ENCODE measurements around the gene ZSCAN9.

Gene ZSCAN9

DNA sequence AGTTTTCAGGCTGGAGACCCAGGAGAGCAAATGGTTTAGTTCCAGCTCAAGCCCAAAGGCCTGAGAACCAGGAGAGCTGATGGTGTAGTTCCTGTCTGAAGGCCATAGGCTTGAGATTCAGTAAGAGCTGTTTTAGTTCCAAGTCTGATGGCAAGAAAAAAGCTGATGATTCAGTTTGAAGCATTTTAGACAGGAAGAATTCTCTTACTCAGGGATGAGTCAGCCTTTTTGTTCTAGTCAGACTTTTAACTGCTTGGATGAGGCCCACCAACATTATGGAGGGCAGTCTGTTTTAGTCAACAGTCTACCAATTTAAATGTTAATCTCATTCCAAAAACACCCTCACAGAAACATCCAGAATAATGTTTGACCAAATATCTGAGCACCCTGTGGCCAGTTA, 44.4 kb downstream of the ZSCAN9 start:
- no peak for DNase-seq

- DNase-seq, result no peak
These were observed 49.8 kb downstream of the ZSCAN9 start for GRCh38 chr6:28274888-28275287.

DNA sequence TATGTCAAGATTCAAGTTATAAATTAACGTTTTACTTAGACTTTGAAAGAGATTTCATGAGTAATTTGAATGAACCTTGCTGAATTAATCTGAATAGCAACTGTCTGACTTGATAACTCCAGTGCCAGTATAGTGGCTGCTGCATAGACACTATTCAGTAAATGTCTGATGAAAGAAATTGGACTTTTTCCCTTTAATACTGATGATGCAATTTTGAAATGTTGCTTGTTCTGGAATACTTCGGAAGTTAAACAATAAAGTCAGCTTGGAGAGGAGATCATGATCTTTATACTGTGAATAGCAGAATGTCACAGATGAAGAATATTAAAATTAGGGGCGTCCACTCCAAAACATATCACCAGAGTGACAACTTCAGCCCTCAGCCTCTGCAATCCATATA, 52.7 kb downstream of the ZSCAN9 start:
- no peak for DNase-seq

DNA sequence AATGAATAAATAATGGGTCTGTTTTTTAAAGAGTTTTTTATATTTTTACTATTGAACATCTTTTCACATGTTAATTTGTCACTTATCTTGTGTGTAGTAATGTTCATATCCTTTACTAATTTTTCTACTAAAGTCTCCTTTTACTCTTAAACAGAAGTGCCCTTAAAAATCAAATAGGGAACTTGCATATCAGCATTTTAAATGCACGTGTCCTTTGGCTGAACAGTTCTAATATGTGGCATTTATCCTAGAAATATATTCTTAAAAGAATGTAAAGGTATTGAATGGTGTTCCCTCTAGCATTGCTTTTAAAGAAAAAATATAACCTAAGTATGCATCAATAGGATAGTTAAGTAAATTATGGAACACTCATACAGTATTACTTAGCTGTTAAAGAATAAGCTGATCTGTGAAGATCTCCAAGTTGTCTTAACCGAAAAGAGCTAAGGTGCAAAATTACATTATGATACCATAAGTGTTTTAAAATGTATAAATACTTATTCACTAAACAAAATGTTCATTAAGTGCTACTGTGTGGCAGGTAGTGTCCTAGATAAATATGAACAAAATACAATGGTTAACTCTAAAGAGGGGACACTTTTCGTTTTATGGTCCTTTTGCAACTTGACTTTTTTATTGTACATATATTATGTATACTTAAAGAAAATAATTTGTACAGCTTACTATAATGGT, 55.7 kb downstream of the ZSCAN9 start:
- DNase-seq, result no peak

DNA sequence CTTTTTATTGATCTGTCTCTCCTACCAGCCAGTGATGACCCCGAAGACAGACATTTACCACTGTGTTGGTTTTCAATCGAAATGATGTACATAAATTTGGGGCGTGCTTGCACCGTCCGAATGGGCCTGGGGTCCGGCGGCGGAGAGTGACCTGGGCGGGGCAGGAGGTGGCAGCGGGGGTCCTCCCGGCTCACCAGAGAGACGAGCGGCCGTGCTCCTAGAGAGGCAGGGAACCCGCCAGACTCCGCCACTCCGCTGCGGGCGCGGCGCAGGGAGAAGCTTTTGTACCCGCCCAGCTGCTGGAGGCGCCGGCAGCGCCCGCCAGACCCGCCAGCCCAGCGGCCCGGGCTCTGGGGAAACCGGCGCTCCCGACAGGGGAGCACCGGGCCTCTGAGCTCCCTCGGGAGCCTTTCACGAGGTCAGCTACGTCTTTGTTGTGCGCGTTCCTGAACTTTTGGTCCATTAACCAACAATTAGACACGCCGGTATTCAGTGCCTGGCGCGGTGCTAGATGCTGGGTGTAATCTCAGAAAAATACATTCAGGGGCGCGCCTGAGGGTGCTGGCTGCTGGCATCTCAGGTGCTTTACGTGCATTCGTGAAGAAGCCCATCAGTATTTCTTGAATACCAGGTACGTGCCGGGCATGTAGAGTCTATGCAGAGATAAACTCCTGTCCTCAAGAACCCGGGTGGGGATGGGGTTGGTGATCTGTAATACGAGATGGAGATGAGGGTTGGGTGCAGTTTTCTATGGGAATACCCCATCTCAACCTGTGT, 56.4 kb downstream of the ZSCAN9 start, which contains the start of gene PGBD1:
PGBD1 (plus strand) TSS at position 285 of the 777 bp plus-strand sequence. CDS start 2,242 bp downstream, outside the sequence.
- peak; percentile 33 to 42 for DNase-seq

DNA sequence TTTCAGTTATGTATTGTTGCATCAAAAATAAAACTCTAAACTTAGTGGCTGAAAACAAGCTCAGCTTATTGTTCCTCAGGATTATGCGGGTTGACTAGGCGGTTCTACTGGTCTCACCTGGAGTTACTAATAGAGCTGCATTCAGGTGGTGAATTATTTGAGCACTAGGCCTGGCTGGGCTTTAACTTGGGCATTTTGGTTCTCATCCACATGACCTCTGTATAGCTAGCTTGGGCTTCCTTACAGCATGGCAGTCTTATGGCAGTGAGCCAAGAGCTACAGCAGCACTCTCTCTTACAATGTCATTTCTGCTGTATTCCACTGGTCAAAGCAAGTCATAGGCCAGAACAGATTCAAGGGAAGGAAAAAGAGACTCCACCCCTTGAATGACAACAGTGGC, 57.9 kb downstream of the ZSCAN9 start:
- DNase-seq, result no peak

Measured in CD4-positive, alpha-beta T cell treated with Interleukin-4 for 1 hour (primary cell).